ENCODE results near the gene IL3. TPM values are rescaled to one million over a fixed set of nuclear protein-coding genes. Genes with fewer than 3 reads are reported as not detected.

Gene IL3
- total RNA-seq, 1 experiment from 2014 or later: not detected

GRCh38 chr5:132093271-132093670 lies 32.8 kb downstream of the IL3 start:
- ChIA-PET CTCF (no interaction called here), POLR2A (no interaction called here)
- intact Hi-C loops (cut with micrococcal nuclease; ENCODE audit: unreplicated experiment): no loop called here
- Histone ChIP-seq H3K27me3 (ENCODE audit: control insufficient read depth, insufficient read depth, low read length) (no peaks in the 10 kb centered on the region), H3K36me3 (ENCODE audit: control insufficient read depth, insufficient read depth, low read length) (no peaks in the 10 kb centered on the region), H3K4me3 (ENCODE audit: low read depth in 2 of 2, low read length in 2 of 2) (no peak overlapping the region), H3K9me3 (ENCODE audit: control insufficient read depth, insufficient read depth, low read depth, low read length) (no peaks in the 10 kb centered on the region), H3K4me1 (ENCODE audit: control insufficient read depth, insufficient read depth, low read length) (no peaks in the 10 kb centered on the region), H3K27ac (ENCODE audit: low read length) (no peak overlapping the region)
- DNase-seq (ENCODE audit: low read depth, low spot score) (no peak), ATAC-seq (no peak)
- BruUV-seq (replicated peaks): no TSS peak
- TF ChIP-seq CTCF (IDR thresholded peaks at IDR 0.05): no peak
- no peak for TF ChIP-seq POLR2AphosphoS5 (IDR thresholded peaks at IDR 0.05; ENCODE audit: low read depth, low read length)
- no peak for TF ChIP-seq SIN3A (IDR thresholded peaks at IDR 0.05; ENCODE audit: borderline replicate concordance, insufficient read depth, low read depth, low read length)
- no peak for TF ChIP-seq TCF7L2 (IDR thresholded peaks at IDR 0.05; ENCODE audit: low read depth, low read length)
- no peak for TF ChIP-seq REST (IDR thresholded peaks at IDR 0.05; ENCODE audit: insufficient read depth in 1 of 2, low read depth in 2 of 2, low read length in 1 of 2)
- in situ Hi-C loops (cut with HindIII; ENCODE audit: low pct_unique_long_range_greater_than_20kb, low sequenced_read_pairs): no loop called here

DNA sequence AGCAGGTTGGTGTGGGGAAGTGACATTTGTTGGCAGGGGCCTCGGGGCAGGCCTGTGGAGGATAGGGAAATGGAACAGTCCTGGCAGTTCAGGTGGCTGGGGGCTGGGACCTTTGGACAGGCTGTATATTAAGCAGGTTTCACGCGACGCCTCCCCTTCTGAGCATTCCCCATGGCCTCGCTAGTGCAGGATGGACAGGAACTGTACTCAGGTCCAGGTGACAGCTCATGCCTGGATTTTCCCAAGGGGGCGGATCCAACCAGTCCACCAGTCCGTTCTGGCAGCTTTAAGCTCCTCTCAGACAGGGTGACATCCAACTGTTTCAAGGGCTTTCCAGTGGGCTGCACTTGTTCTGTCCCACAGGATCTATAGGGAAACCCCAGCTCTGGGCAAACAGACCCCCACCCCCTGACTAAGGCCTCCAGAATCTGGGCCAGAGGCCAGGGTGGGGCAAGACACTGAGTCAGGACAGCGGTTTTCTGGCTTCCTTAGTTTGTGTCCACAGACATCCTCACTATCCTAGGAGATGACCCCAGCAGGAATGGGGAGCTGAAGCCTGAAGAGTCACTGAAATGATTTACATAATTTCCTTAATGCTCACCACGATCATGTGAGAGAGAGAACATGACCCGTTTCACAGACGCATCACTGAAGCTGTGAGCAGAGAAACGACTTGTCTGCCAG lies 34.1 kb downstream of the IL3 start:
- BruUV-seq (replicated peaks): no TSS peak
- H3K4me1 ChIP-seq (ENCODE audit: control insufficient read depth, insufficient read depth, low read length): no peaks in the 10 kb centered on the region
- DNase-seq (ENCODE audit: low read depth, low spot score) (peak; percentile 72), ATAC-seq (peak; percentile 64)
- no peak overlapping the region for H3K27ac ChIP-seq (ENCODE audit: low read length)
- H3K27me3 ChIP-seq (ENCODE audit: control insufficient read depth, insufficient read depth, low read length): no peaks in the 10 kb centered on the region; the same call in 1 of the 2 replicates
- no peaks in the 10 kb centered on the region for H3K9me3 ChIP-seq (ENCODE audit: control insufficient read depth, insufficient read depth, low read depth, low read length)
- CTCF ChIA-PET: no interaction called here
- TF ChIP-seq CTCF (IDR thresholded peaks at IDR 0.05) (no peak), POLR2AphosphoS5 (IDR thresholded peaks at IDR 0.05; ENCODE audit: low read depth, low read length) (no peak), TCF7L2 (IDR thresholded peaks at IDR 0.05; ENCODE audit: low read depth, low read length) (no peak), SIN3A (IDR thresholded peaks at IDR 0.05; ENCODE audit: borderline replicate concordance, insufficient read depth, low read depth, low read length) (no peak), REST (IDR thresholded peaks at IDR 0.05; ENCODE audit: insufficient read depth in 1 of 2, low read depth in 2 of 2, low read length in 1 of 2) (no peak)
- intact Hi-C loops (cut with micrococcal nuclease; ENCODE audit: unreplicated experiment): no loop called here
- H3K36me3 ChIP-seq (ENCODE audit: control insufficient read depth, insufficient read depth, low read length): no peaks in the 10 kb centered on the region
- no peak overlapping the region for H3K4me3 ChIP-seq (ENCODE audit: low read depth in 2 of 2, low read length in 2 of 2)
- POLR2A ChIA-PET: no interaction called here
- in situ Hi-C loops (cut with HindIII; ENCODE audit: low pct_unique_long_range_greater_than_20kb, low sequenced_read_pairs): no loop called here

All from Panc1 (cell line).